HepG2 (cell line): ENCODE results near the gene MVB12A. TPM values are rescaled to one million over a fixed set of nuclear protein-coding genes. Genes with fewer than 3 reads are reported as not detected.

Source experiments
- ATAC-seq: fragments of 200-7000 bp; cut with Tn5 transposase; 3 replicates; pipeline ENCODE4 v1.9.1; 2020; ENCODE audit warnings: mild to moderate bottlenecking, moderate library complexity
- BruUV-seq: library from RNA; stranded (reverse); fragments of 400-500 nt; replicated peaks from 2 replicates; lab custom pipeline; 2021; lab: Mats Ljungman, UMichigan
- CTCF ChIA-PET: fragments of 300-600 bp; formaldehyde crosslinking; extraction: SDS; loops from one replicate; lab custom pipeline; 2021; ENCODE audit warnings: low total read pairs, inconsistent platforms, low intra/inter-chr PET ratio; lab: Yijun Ruan, JAX
- POLR2A ChIA-PET: fragments of 350-600 bp; sonication (Branson Sonifier 250); formaldehyde crosslinking; loops from one replicate; lab custom pipeline; 2020; ENCODE audit warnings: antibody characterized with exemption, inconsistent platforms; lab: Yijun Ruan, JAX
- DNase-seq: peaks from one replicate; pipeline ENCODE4 v3.0.0-alpha.2; 2015; ENCODE audit warnings: low spot score
- FAIRE-seq: peaks from 3 replicates; lab custom pipeline; 2011; peaks lifted over from hg19 to GRCh38; lab: Jason Lieb, UNC
- H2AFZ ChIP-seq: one replicate; pipeline ENCODE4 v1.6.1; 2011; ENCODE audit warnings: low read length, inconsistent platforms
- H3K27ac ChIP-seq: fragments of 300-600 bp; 3 replicates; pipeline ENCODE4 v1.8.0; 2011; ENCODE audit warnings: mixed run types, mild to moderate bottlenecking, mixed read lengths, low read length, inconsistent platforms; ENCODE audit not compliant: insufficient read depth; ENCODE audit errors: extremely low read length
- H3K27me3 ChIP-seq, 2 experiments: fragments of 200-600 bp in 1 of 2; 2 replicates in 1 of 2; 3 replicates in 1 of 2; pipeline versions ENCODE4 v1.6.0 to v1.8.0; 2011; ENCODE audit warnings: low read length in 2 of 2, mild to moderate bottlenecking in 2 of 2, moderate library complexity in 2 of 2, inconsistent platforms in 1 of 2; ENCODE audit not compliant: insufficient read depth in 2 of 2, control insufficient read depth in 1 of 2
- H3K36me3 ChIP-seq, 2 experiments: fragments of 200-600 bp in 1 of 2; replicated peaks in 1 of 2; 2 replicates in 1 of 2; 3 replicates in 1 of 2; pipeline versions ENCODE4 v1.5.1 to v1.8.0; 2011; ENCODE audit warnings: low read length in 2 of 2, inconsistent platforms in 1 of 2; ENCODE audit not compliant: insufficient read depth in 2 of 2, control insufficient read depth in 1 of 2
- H3K4me1 ChIP-seq: 2 replicates; pipeline ENCODE4 v1.5.1; 2012; ENCODE audit warnings: low read length, inconsistent platforms; ENCODE audit not compliant: insufficient read depth
- H3K4me2 ChIP-seq: 2 replicates; pipeline ENCODE4 v1.6.0; 2011; ENCODE audit warnings: low read depth, low read length, inconsistent platforms
- H3K4me3 ChIP-seq, 3 experiments: fragments of 200-600 bp in 1 of 3; sonication (generic), shearing (Covaris generic) in 1 of 3; replicated peaks in 1 of 3; 2 replicates each; pipeline ENCODE4 v1.5.1; 2011 to 2016; ENCODE audit warnings: low read length in 3 of 3, inconsistent platforms in 2 of 3, low read depth in 2 of 3, mild to moderate bottlenecking in 2 of 3, control low read depth in 1 of 3, mixed read lengths in 1 of 3; ENCODE audit not compliant: insufficient read depth in 1 of 3
- H3K79me2 ChIP-seq: one replicate; pipeline ENCODE4 v1.6.1; 2011; ENCODE audit warnings: low read length, inconsistent platforms; ENCODE audit not compliant: insufficient read depth
- H3K9ac ChIP-seq: 2 replicates; pipeline ENCODE4 v1.6.0; 2011; ENCODE audit warnings: mild to moderate bottlenecking, low read depth, low read length, inconsistent platforms; ENCODE audit not compliant: insufficient read depth
- H3K9me3 ChIP-seq: 2 replicates; pipeline ENCODE4 v1.5.1; 2012; ENCODE audit warnings: mild to moderate bottlenecking, low read length
- H4K20me1 ChIP-seq: 2 replicates; pipeline ENCODE4 v1.6.0; 2011; ENCODE audit warnings: inconsistent platforms, mild to moderate bottlenecking, low read length, moderate library complexity; ENCODE audit not compliant: insufficient read depth
- ARID2 ChIP-seq: sonication (generic); formaldehyde crosslinking; IDR thresholded peaks from 2 replicates; pipeline ENCODE4 v1.8.1; 2022; ENCODE audit warnings: mild to moderate bottlenecking, missing genetic modification reagents, borderline replicate concordance
- HMGXB4 ChIP-seq, 2 experiments: sonication (generic) in 1 of 2; formaldehyde crosslinking in 1 of 2; IDR thresholded peaks; 2 replicates each; pipeline versions ENCODE4 v1.4.0 to v1.6.1; 2018 to 2020; ENCODE audit warnings: missing genetic modification reagents in 2 of 2, borderline replicate concordance in 1 of 2, low read depth in 1 of 2, mild to moderate bottlenecking in 1 of 2, missing biosample characterization in 1 of 2
- HNRNPK ChIP-seq: fragments of 200-400 bp; formaldehyde crosslinking; IDR thresholded peaks from 2 replicates; pipeline ENCODE4 v1.6.1; 2018; ENCODE audit warnings: low read length, low read depth, moderate library complexity, mild to moderate bottlenecking; ENCODE audit not compliant: poor library complexity, severe bottlenecking
- KLF16 ChIP-seq, 2 experiments: sonication (generic) in 1 of 2; formaldehyde crosslinking in 1 of 2; IDR thresholded peaks; 2 replicates each; pipeline versions ENCODE4 v1.6.1 to v1.8.0; 2016 to 2023; ENCODE audit warnings: missing genetic modification reagents in 2 of 2, missing compliant biosample characterization in 1 of 2
- PHF5A ChIP-seq: IDR thresholded peaks from one replicate; pipeline ENCODE4 v1.6.1; 2018; ENCODE audit warnings: low read depth, missing genetic modification reagents; ENCODE audit not compliant: unreplicated experiment
- RFX5 ChIP-seq: IDR thresholded peaks from 2 replicates; pipeline ENCODE4 v1.6.1; 2011; ENCODE audit warnings: low read depth, low read length, improper control_type of control experiment
- SMC3 ChIP-seq: IDR thresholded peaks from 2 replicates; pipeline ENCODE4 v1.6.1; 2011; ENCODE audit warnings: low read length, improper control_type of control experiment
- ZBTB8A ChIP-seq: sonication (generic); formaldehyde crosslinking; IDR thresholded peaks from 2 replicates; pipeline ENCODE4 v1.4.0; 2020; ENCODE audit warnings: mild to moderate bottlenecking, low read depth, missing genetic modification reagents, borderline replicate concordance
- WGBS: methylation state at CpG from one replicate; pipeline ENCODE4 v1.1.6; 2017; ENCODE audit warnings: low lambda C conversion rate; 5-methylcytosine and 5-hydroxymethylcytosine counted together
- in situ Hi-C: cut with HindIII; loops from 2 replicates; pipeline ENCODE4 v1.10.0; 2017; ENCODE audit warnings: low pct_unique_long_range_greater_than_20kb; ENCODE audit not compliant: extremely low pct_ligation_motif_present
- intact Hi-C: fragments of 100-400 bp; cut with micrococcal nuclease; formaldehyde crosslinking; loops from one replicate; pipeline ENCODE4 v1.10.0; 2022; ENCODE audit not compliant: unreplicated experiment
- polyA plus RNA-seq, 8 experiments: library from polyadenylated mRNA; depleted of rRNA in 3 of 8; stranded (reverse) in 7 of 8; unstranded in 1 of 8; fragments of >200 nt; fragmentation: Illumina TruSeq in 4 of 8; extraction: Trizol in 4 of 8; gene quantifications; 2 replicates each; pipeline versions ENCODE4 v1.2.1 to v1.2.3, GENCODE V29; 2011 to 2016; ENCODE audit warnings: low read depth in 4 of 8, missing spikeins in 1 of 8, mixed read lengths in 1 of 8; ENCODE audit not compliant: insufficient read depth in 1 of 8
- total RNA-seq, 5 experiments: library from RNA; depleted of rRNA; stranded (reverse); fragments of >200 nt; fragmentation: Illumina TruSeq; extraction: Trizol; gene quantifications; 2 replicates each; pipeline ENCODE4 v1.2.3, GENCODE V29; 2016; ENCODE audit warnings: low read depth in 1 of 5
- TF ChIP-seq, protein P1 (sequence below): sonication (generic); formaldehyde crosslinking; IDR thresholded peaks from 2 replicates; pipeline ENCODE4 v1.5.1; 2020; ENCODE audit warnings: missing genetic modification reagents, mild to moderate bottlenecking, borderline replicate concordance
- TF ChIP-seq, protein P2 (sequence below): sonication (generic); formaldehyde crosslinking; IDR thresholded peaks from 2 replicates; pipeline ENCODE4 v1.5.0; 2020; ENCODE audit warnings: mild to moderate bottlenecking, missing genetic modification reagents, moderate library complexity

The MVB12A gene
- total and polyA plus RNA-seq, 2 of the 13 experiments (the other 11 are each of a cell fraction or from before 2014, with no cell fraction given): 35.7 to 36.1 TPM

- TF ChIP-seq, protein P1, sequence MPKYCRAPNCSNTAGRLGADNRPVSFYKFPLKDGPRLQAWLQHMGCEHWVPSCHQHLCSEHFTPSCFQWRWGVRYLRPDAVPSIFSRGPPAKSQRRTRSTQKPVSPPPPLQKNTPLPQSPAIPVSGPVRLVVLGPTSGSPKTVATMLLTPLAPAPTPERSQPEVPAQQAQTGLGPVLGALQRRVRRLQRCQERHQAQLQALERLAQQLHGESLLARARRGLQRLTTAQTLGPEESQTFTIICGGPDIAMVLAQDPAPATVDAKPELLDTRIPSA (CRISPR knock-in tag): no peak
- TF ChIP-seq PHF5A (CRISPR knock-in tag) (no peak), ZBTB8A (no peak), ARID2 (CRISPR knock-in tag) (no peak), HNRNPK (no peak), RFX5 (no peak), KLF16 (CRISPR knock-in tag; IDR thresholded peaks at IDR 0.05) (no peak)
These were observed 39.3 kb upstream of the MVB12A start (continued) for GRCh38 chr19:17380426-17381138.

GRCh38 chr19:17385878-17386611 lies 33.8 kb upstream of the MVB12A start:
- intact Hi-C loops (loop anchor here (1.0 to 5.0 kb wide), 2 partner anchors 40 to 319 kb away; no protein-coding TSS in a partner anchor), in situ Hi-C loops (loop anchor here (5.0 kb wide), 1 partner anchor 39 kb away; no protein-coding TSS in a partner anchor)
- H3K4me3 ChIP-seq: no peak overlapping the region
- peaks cover 13% of the 10 kb centered on the region for H3K4me1 ChIP-seq
- ATAC-seq (peak; percentile 68), FAIRE-seq (no peak), DNase-seq (peak; percentile 41)
- no peak overlapping the region for H2AFZ ChIP-seq
- no peaks in the 10 kb centered on the region for H4K20me1 ChIP-seq
- H3K9ac ChIP-seq: no peak overlapping the region
- no peaks in the 10 kb centered on the region for H3K79me2 ChIP-seq
- no TSS peak for BruUV-seq
- H3K4me2 ChIP-seq: no peak overlapping the region
- H3K9me3 ChIP-seq: peaks cover 10% of the 10 kb centered on the region
- CTCF ChIA-PET: interaction anchor here (5.5 kb wide), 1 partner anchor 39 kb away, joined by 49 read pairs; no protein-coding TSS in a partner anchor
- H3K36me3 ChIP-seq: no peaks in the 10 kb centered on the region
- POLR2A ChIA-PET: interaction anchor here (1.0 kb wide), 1 partner anchor 20 kb away, joined by 6 read pairs; the partner anchor contains the start of gene BST2
- no peak overlapping the region for H3K27ac ChIP-seq
- 48% methylated on average over 7 of the region's 20 CpGs for WGBS
- peaks cover 0 to 1% of the 10 kb centered on the region in 2 experiments; a peak in 1 of 5 replicates for H3K27me3 ChIP-seq
- TF ChIP-seq HMGXB4 (CRISPR knock-in tag; IDR thresholded peaks at IDR 0.05; ENCODE audit: borderline replicate concordance in 1 of 2, low read depth in 1 of 2) (0 out of 4 replicates have a peak, but pooled peaks of 1 of the 2 experiments have one; percentile 19), SMC3 (peak; percentile 46; the same call in 1 of the 2 replicates)
- TF ChIP-seq, protein P2, sequence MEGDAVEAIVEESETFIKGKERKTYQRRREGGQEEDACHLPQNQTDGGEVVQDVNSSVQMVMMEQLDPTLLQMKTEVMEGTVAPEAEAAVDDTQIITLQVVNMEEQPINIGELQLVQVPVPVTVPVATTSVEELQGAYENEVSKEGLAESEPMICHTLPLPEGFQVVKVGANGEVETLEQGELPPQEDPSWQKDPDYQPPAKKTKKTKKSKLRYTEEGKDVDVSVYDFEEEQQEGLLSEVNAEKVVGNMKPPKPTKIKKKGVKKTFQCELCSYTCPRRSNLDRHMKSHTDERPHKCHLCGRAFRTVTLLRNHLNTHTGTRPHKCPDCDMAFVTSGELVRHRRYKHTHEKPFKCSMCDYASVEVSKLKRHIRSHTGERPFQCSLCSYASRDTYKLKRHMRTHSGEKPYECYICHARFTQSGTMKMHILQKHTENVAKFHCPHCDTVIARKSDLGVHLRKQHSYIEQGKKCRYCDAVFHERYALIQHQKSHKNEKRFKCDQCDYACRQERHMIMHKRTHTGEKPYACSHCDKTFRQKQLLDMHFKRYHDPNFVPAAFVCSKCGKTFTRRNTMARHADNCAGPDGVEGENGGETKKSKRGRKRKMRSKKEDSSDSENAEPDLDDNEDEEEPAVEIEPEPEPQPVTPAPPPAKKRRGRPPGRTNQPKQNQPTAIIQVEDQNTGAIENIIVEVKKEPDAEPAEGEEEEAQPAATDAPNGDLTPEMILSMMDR: peak; percentile 90
